ENCODE measurements around the gene DUOXA1. TPM values are rescaled to one million over a fixed set of nuclear protein-coding genes. Genes with fewer than 3 reads are reported as not detected.

DUOXA1 gene
- total RNA-seq, 1 donor from 2014 or later, result 0.33 TPM

- Mint-ChIP-seq H3K36me3 (ENCODE audit: low read depth) (no peaks in the 10 kb centered on the region), H3K27me3 (peaks cover 81% of the 10 kb centered on the region), H3K4me1 (peaks cover 58% of the 10 kb centered on the region), H3K9me3 (no peaks in the 10 kb centered on the region), H3K4me3 (peak overlapping the region; percentile 79), H3K27ac (no peak overlapping the region)
- DNase-seq, result no peak
- ChIA-PET POLR2A (no interaction called here), CTCF (interaction anchor here (1.3 kb wide), 1 partner anchor 14 kb away, joined by 4 read pairs; no protein-coding TSS in a partner anchor)
- no peak for TF ChIP-seq CTCF (IDR thresholded peaks at IDR 0.05)
- intact Hi-C loops (cut with micrococcal nuclease), result no loop called here
- no peak for ATAC-seq (ENCODE audit: low read depth)
Measured at GRCh38 chr15:45113380-45113990, 16.2 kb downstream of the DUOXA1 start.

- H3K27me3 Mint-ChIP-seq, result peaks cover 76% of the 10 kb centered on the region
- no peak for ATAC-seq (ENCODE audit: low read depth)
- POLR2A ChIA-PET, result no interaction called here
Measured at GRCh38 chr15:45112591-45113379, 16.9 kb downstream of the DUOXA1 start.

GRCh38 chr15:45112143-45112590 lies 17.5 kb downstream of the DUOXA1 start:
- Mint-ChIP-seq H3K4me3 (peak overlapping the region; percentile 52), H3K27ac (no peak overlapping the region), H3K4me1 (peaks cover 47% of the 10 kb centered on the region), H3K36me3 (ENCODE audit: low read depth) (no peaks in the 10 kb centered on the region), H3K27me3 (peaks cover 70% of the 10 kb centered on the region), H3K9me3 (no peaks in the 10 kb centered on the region)
- ATAC-seq (ENCODE audit: low read depth) (no peak), DNase-seq (no peak)
- no peak for TF ChIP-seq CTCF (IDR thresholded peaks at IDR 0.05)
- intact Hi-C loops (cut with micrococcal nuclease), result no loop called here
- CTCF ChIA-PET, result no interaction called here
- POLR2A ChIA-PET, result no interaction called here

More at GRCh38 chr15:45112591-45113379, 16.9 kb downstream of the DUOXA1 start:
- H3K4me1 Mint-ChIP-seq, result peaks cover 53% of the 10 kb centered on the region
- no peaks in the 10 kb centered on the region for H3K36me3 Mint-ChIP-seq (ENCODE audit: low read depth)
- intact Hi-C loops (cut with micrococcal nuclease), result no loop called here
- no peaks in the 10 kb centered on the region for H3K9me3 Mint-ChIP-seq
- CTCF ChIA-PET, result interaction anchor here (1.3 kb wide), 1 partner anchor 14 kb away, joined by 4 read pairs; no protein-coding TSS in a partner anchor
- peak overlapping the region; percentile 52 for H3K4me3 Mint-ChIP-seq
- H3K27ac Mint-ChIP-seq, result no peak overlapping the region
- TF ChIP-seq CTCF (IDR thresholded peaks at IDR 0.05), result no peak
- no peak for DNase-seq

- no peak for ATAC-seq (ENCODE audit: low read depth)
- no peak for DNase-seq
- POLR2A ChIA-PET, result no interaction called here
- peaks cover 67% of the 10 kb centered on the region for H3K27me3 Mint-ChIP-seq
- H3K27ac Mint-ChIP-seq, result no peak overlapping the region
- H3K36me3 Mint-ChIP-seq (ENCODE audit: low read depth), result no peaks in the 10 kb centered on the region
- H3K4me3 Mint-ChIP-seq, result peak overlapping the region; percentile 52
- intact Hi-C loops (cut with micrococcal nuclease), result no loop called here
- H3K4me1 Mint-ChIP-seq, result peaks cover 42% of the 10 kb centered on the region
- H3K9me3 Mint-ChIP-seq, result no peaks in the 10 kb centered on the region
- no peak for TF ChIP-seq CTCF (IDR thresholded peaks at IDR 0.05)
- CTCF ChIA-PET, result no interaction called here
Measured at GRCh38 chr15:45111390-45112142, 18.1 kb downstream of the DUOXA1 start.

Data from activated B cell treated with CpG ODN at 0.5 μM for 24 hours (primary cell).